NCI-H510A (cell line): ENCODE measurements around the gene RNF175.
A peak's percentile ranks its signal among the peaks of the same experiment; 100 is the strongest.

ENCODE experiments used
- DNase-seq: peaks from one replicate; lab custom pipeline; 2025; lab: John Stamatoyannopoulos, UW

The RNF175 gene

GRCh38 chr4:153759407-153760316 lies at the start of gene RNF175:
Gene RNF175, minus strand, starts transcription at chr4:153760024. Its CDS starts 162 bp downstream, at chr4:153759862.
- DNase-seq = peak; percentile 5

- no peak for DNase-seq
Measured at GRCh38 chr4:153809307-153809706, 49.5 kb upstream of the RNF175 start.

GRCh38 chr4:153808175-153808574 lies 48.4 kb upstream of the RNF175 start:
- no peak for DNase-seq

GRCh38 chr4:153806073-153806472 lies 46.2 kb upstream of the RNF175 start:
- no peak for DNase-seq

DNA sequence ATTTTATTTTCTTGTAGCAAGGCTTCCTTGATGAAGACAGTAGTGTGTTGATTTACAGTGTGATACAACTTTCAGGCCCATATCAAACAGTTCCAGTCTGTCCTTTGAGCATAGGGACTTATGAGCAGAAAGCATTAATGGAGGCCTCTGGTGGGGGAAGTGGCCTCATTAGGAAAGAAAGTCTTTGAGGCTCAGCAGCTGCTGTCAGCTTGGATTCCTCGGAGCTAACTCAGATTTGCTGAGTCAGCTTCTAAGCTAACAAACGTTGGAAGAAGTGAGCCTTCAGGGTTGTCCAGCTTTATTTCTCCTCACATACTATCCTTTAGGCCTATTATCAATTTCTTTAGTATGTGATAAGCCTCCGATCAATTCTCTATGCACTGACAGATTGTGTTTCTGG lies 44.9 kb upstream of the RNF175 start:
- DNase-seq = no peak

- DNase-seq = no peak
Measured at GRCh38 chr4:153799694-153800074, 39.9 kb upstream of the RNF175 start.

- no peak for DNase-seq
Measured at GRCh38 chr4:153798901-153799693, 39.3 kb upstream of the RNF175 start.

- no peak for DNase-seq
Measured at GRCh38 chr4:153798420-153798819, 38.6 kb upstream of the RNF175 start.

- no peak for DNase-seq
Measured at GRCh38 chr4:153794006-153794405, 34.2 kb upstream of the RNF175 start.

GRCh38 chr4:153792618-153793247 lies 32.9 kb upstream of the RNF175 start:
- no peak for DNase-seq

DNA sequence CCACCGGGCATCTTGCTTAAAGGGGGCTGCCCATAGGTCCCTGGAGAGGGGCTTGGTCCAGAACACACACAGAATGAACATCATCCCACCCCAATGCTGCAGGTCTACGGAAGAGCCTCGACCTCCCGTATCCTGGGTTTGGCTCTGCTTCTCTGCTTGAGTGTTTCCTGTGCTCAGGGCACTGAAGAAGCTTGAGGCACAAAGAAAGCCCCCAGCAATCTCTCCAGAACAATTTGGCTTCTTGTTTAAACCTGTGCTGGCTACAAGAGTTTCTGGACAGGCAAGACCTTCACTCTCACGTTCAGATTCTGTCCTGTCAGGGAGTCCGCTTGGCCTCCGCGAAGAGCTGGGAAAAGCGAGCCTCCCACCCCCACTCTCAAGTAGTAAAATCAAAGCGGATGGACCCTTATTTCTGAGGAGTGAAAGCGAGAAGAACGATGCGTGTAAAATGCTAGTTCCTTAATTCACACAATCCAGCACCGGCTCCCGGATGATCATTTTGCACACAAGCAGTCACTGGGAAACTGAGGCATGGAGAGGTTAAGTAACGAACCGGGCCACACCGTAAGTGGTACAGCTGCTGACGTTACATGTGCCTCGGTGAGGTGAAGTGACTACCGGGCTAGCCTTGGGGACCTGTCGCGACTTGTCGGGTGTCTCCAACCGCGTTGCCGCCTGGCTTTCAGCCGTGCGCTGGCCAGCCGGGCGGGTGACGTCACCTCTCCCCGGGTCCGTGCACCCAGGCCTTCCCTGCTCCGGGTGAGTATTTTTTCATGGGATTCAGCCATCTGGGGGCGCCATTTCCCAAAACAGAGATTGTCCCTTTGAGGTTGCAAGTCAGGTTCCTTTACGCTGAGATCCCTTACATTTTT lies 32.2 kb upstream of the RNF175 start:
- no peak for DNase-seq

GRCh38 chr4:153790962-153791551 lies 31.2 kb upstream of the RNF175 start:
- DNase-seq = no peak

DNA sequence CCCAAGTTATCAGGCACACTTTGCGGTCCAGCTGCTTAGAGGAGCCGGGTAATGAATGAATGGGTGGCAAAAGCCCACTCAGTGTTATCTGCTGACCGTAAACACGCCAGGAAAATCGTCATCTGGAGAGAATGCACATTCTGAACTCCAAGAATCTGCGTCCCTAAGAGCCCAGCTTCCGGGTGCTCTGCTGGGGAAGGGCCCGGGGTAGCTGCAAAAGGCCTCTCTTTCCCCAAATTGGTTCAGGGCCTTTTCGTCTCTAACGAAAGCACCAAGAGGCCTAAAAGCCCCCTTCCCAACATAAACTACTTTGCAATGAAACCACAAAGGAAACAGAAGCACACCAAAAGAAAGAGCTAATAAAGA lies 30.7 kb upstream of the RNF175 start:
- no peak for DNase-seq

DNA sequence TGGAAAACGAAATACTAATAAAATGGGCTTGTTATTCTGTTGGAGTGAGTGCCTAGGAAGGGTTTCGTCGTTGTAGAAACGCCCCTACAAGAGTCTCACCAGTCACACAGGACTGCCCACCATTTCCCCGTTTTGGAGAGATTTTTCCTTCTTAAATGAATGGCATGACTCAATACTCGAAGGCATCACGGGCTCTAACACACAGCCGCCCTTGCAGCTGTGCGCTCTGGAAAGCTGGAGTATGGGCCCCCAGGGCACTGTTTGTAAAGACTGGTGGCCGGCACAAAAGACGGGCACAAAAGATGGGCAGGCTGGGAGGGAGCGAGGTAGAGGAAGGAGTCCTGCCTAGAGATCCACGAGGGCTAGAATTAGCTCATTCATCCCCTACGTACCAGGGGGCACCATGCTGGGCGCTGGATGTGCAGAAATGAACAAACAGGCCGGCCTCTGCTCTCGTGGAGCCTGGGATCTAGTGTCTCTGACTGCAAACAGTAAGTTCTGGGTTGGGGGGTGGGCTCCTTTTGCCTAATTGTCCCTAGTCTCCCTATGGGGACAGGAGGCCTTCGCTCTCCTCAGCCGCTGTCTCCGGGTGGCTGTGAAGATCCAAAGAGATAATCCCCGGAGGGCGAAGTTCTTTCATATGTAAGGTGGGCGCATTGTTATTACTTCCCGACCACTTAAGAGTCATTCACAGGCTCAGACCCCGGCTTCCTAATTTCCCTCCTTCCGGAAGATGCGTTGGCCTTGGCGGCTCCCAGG lies 30.1 kb upstream of the RNF175 start:
- no peak for DNase-seq

DNA sequence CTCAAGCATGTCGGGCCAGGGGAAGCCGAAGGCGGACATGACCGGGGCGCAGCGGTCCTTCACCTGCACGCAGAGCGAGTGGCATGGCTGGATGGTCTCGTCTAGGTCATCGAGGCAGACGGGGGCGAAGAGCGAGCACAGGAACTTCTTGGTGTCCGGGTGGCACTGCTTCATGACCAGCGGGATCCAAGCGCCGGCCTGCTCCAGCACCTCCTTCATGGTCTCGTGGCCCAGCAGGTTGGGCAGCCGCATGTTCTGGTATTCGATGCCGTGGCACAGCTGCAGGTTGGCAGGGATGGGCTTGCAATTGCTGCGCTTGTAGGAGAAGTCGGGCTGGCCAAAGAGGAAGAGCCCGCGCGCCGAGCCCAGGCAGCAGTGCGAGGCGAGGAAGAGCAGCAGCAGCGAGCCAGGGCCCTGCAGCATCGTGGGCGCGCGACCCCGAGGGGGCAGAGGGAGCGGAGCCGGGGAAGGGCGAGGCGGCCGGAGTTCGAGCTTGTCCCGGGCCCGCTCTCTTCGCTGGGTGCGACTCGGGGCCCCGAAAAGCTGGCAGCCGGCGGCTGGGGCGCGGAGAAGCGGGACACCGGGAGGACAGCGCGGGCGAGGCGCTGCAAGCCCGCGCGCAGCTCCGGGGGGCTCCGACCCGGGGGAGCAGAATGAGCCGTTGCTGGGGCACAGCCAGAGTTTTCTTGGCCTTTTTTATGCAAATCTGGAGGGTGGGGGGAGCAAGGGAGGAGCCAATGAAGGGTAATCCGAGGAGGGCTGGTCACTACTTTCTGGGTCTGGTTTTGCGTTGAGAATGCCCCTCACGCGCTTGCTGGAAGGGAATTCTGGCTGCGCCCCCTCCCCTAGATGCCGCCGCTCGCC lies 28.8 kb upstream of the RNF175 start, which contains the start of gene SFRP2:
Gene SFRP2, minus strand, starts transcription at position 671 of the 864 bp plus-strand sequence. Its CDS starts 248 bp downstream, at position 423.
- no peak for DNase-seq

- DNase-seq = no peak
Measured at GRCh38 chr4:153788051-153788412, 28.2 kb upstream of the RNF175 start.

DNA sequence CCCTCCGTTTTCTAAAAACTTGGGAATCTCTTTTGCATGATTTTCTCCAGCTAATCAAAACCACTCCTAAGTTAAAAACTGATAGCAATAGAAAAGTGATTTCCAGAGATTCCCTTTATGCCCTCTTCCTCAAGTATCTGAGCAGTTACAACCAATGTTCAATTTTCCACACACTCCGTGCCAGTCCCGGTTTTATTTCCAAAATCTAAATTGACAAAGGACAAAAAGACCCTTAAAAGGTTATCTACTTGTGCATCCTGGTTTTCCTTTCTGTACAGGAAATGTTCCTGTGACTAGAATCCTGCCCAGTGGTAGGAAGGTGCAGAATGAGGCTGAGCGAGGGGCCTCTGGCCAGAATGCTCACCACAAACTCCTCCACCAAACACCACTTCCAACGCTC lies 27.8 kb upstream of the RNF175 start:
- no peak for DNase-seq

- no peak for DNase-seq
Measured at GRCh38 chr4:153787061-153787560, 27.3 kb upstream of the RNF175 start.
